HEK293 (cell line): Measurements from ENCODE around the gene TUBD1.
A peak's percentile ranks its signal among the peaks of the same experiment; 100 is the strongest.

Source experiments
- BCL11B ChIP-seq: fragments of 450-650 bp; formaldehyde crosslinking; IDR thresholded peaks from 2 replicates; pipeline ENCODE4 v1.5.1; 2016; ENCODE audit warnings: low read depth, missing biosample characterization, missing genetic modification characterization
- GFI1B ChIP-seq: fragments of 450-650 bp; formaldehyde crosslinking; IDR thresholded peaks from 2 replicates; pipeline ENCODE4 v1.5.1; 2016; ENCODE audit warnings: missing biosample characterization, missing genetic modification characterization
- GLIS1 ChIP-seq: fragments of 450-650 bp; formaldehyde crosslinking; IDR thresholded peaks from 2 replicates; pipeline ENCODE4 v1.5.1; 2016; ENCODE audit warnings: missing biosample characterization, missing genetic modification characterization
- KLF1 ChIP-seq: fragments of 450-650 bp; formaldehyde crosslinking; IDR thresholded peaks from 2 replicates; pipeline ENCODE4 v1.5.1; 2016; ENCODE audit warnings: missing biosample characterization, missing genetic modification characterization
- KLF7 ChIP-seq: fragments of 450-650 bp; formaldehyde crosslinking; IDR thresholded peaks from 2 replicates; pipeline ENCODE4 v1.5.1; 2016; ENCODE audit warnings: missing biosample characterization, missing genetic modification characterization, borderline replicate concordance
- MYNN ChIP-seq: fragments of 450-650 bp; formaldehyde crosslinking; IDR thresholded peaks from 2 replicates; pipeline ENCODE4 v1.5.1; 2016; ENCODE audit warnings: missing biosample characterization, missing genetic modification characterization, borderline replicate concordance
- SP2 ChIP-seq: fragments of 450-650 bp; formaldehyde crosslinking; IDR thresholded peaks from 2 replicates; pipeline ENCODE4 v1.5.1; 2016; ENCODE audit warnings: missing biosample characterization, missing genetic modification characterization
- TRIM28 ChIP-seq: IDR thresholded peaks from 2 replicates; pipeline ENCODE4 v1.6.1; 2011; ENCODE audit warnings: low read length, control low read depth, borderline replicate concordance
- ZFP37 ChIP-seq: fragments of 450-650 bp; formaldehyde crosslinking; IDR thresholded peaks from 2 replicates; pipeline ENCODE4 v1.5.1; 2016; ENCODE audit warnings: missing biosample characterization, missing genetic modification characterization
- ZIC2 ChIP-seq: fragments of 450-650 bp; formaldehyde crosslinking; IDR thresholded peaks from 2 replicates; pipeline ENCODE4 v1.5.1; 2016; ENCODE audit warnings: missing biosample characterization, missing genetic modification characterization
- ZNF214 ChIP-seq: fragments of 450-650 bp; formaldehyde crosslinking; IDR thresholded peaks from 2 replicates; pipeline ENCODE4 v1.5.1; 2017; ENCODE audit warnings: missing biosample characterization, mild to moderate bottlenecking, missing genetic modification characterization, borderline replicate concordance
- ZNF366 ChIP-seq: fragments of 450-650 bp; formaldehyde crosslinking; conservative IDR thresholded peaks from 2 replicates; pipeline ENCODE4 v1.5.1; 2016; ENCODE audit warnings: missing biosample characterization, missing genetic modification characterization
- ZNF394 ChIP-seq: fragments of 450-650 bp; formaldehyde crosslinking; IDR thresholded peaks from 2 replicates; pipeline ENCODE4 v1.5.1; 2016; ENCODE audit warnings: missing biosample characterization, missing genetic modification characterization, mild to moderate bottlenecking, moderate library complexity, borderline replicate concordance
- ZNF416 ChIP-seq: fragments of 450-650 bp; formaldehyde crosslinking; IDR thresholded peaks from 2 replicates; pipeline ENCODE4 v1.5.1; 2016; ENCODE audit warnings: missing biosample characterization, missing genetic modification characterization
- ZNF544 ChIP-seq: fragments of 450-650 bp; formaldehyde crosslinking; IDR thresholded peaks from 2 replicates; pipeline ENCODE4 v1.5.0; 2017; ENCODE audit warnings: missing biosample characterization, missing genetic modification characterization
- ZNF621 ChIP-seq: fragments of 450-650 bp; formaldehyde crosslinking; IDR thresholded peaks from 2 replicates; pipeline ENCODE4 v1.5.1; 2017; ENCODE audit warnings: missing biosample characterization, missing genetic modification characterization
- ZNF623 ChIP-seq: fragments of 450-650 bp; formaldehyde crosslinking; IDR thresholded peaks from 2 replicates; pipeline ENCODE4 v1.5.1; 2016; ENCODE audit warnings: missing biosample characterization, missing genetic modification characterization
- ZNF677 ChIP-seq: fragments of 450-650 bp; IDR thresholded peaks from 2 replicates; pipeline ENCODE4 v1.5.0; 2018; ENCODE audit warnings: missing biosample characterization, mild to moderate bottlenecking, missing genetic modification characterization, moderate library complexity
- ZNF747 ChIP-seq: fragments of 450-650 bp; formaldehyde crosslinking; IDR thresholded peaks from 2 replicates; pipeline ENCODE4 v1.5.1; 2016; ENCODE audit warnings: missing biosample characterization, missing genetic modification characterization
- ZNF777 ChIP-seq: fragments of 450-650 bp; formaldehyde crosslinking; IDR thresholded peaks from 2 replicates; pipeline ENCODE4 v1.5.1; 2017; ENCODE audit warnings: missing biosample characterization, missing genetic modification characterization, borderline replicate concordance
- ZNF843 ChIP-seq: fragments of 450-650 bp; formaldehyde crosslinking; IDR thresholded peaks from 2 replicates; pipeline ENCODE4 v1.5.1; 2016; ENCODE audit warnings: missing biosample characterization, missing genetic modification characterization
- TF ChIP-seq, protein P1 (sequence below): fragments of 450-650 bp; formaldehyde crosslinking; IDR thresholded peaks from 2 replicates; pipeline ENCODE4 v1.5.1; 2016; ENCODE audit warnings: missing biosample characterization, missing genetic modification characterization
- TF ChIP-seq, protein P2 (sequence below): fragments of 450-650 bp; formaldehyde crosslinking; IDR thresholded peaks from 2 replicates; pipeline ENCODE4 v1.5.1; 2017; ENCODE audit warnings: missing biosample characterization, missing genetic modification characterization
- TF ChIP-seq, protein P3 (sequence below): fragments of 450-650 bp; formaldehyde crosslinking; IDR thresholded peaks from 2 replicates; pipeline ENCODE4 v1.5.1; 2016; ENCODE audit warnings: missing biosample characterization, missing genetic modification characterization
- TF ChIP-seq, protein P4 (sequence below): fragments of 450-650 bp; formaldehyde crosslinking; IDR thresholded peaks from 2 replicates; pipeline ENCODE4 v1.5.1; 2016; ENCODE audit warnings: missing biosample characterization, missing genetic modification characterization, borderline replicate concordance
- TF ChIP-seq, protein P5 (sequence below): fragments of 450-650 bp; formaldehyde crosslinking; IDR thresholded peaks from 2 replicates; pipeline ENCODE4 v1.5.1; 2016; ENCODE audit warnings: missing biosample characterization, missing genetic modification characterization, borderline replicate concordance

The TUBD1 gene

DNA sequence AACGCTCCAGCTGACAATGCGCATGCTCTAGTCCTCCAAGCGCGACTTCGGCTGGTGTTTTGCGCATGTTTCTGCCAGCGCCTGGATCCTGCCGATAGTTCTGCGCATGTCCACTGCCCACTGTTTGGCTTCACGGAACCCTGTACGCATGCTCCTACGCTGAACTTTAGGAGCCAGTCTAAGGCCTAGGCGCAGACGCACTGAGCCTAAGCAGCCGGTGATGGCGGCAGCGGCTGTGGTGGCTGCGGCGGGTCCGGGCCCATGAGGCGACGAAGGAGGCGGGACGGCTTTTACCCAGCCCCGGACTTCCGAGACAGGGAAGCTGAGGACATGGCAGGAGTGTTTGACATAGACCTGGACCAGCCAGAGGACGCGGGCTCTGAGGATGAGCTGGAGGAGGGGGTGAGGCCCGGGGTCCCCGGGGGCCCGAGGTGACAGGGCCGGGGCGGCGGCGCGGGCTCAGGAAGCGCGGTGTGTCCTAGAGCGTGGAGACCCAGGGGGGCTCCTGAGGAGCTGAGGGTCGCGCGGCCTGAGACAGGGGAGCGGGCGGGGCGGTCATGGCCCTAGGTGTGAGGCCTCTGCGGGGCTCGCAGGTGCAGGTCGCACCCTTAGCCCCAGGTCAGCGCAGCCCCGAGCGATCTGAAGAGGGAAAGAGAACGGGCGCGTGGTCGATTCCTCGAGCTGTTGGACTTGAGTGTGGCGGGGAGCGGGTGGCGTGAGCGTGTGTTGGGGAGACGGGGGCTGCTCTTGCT, at the start of gene TUBD1, which contains the start of gene RPS6KB1 (continued):
- TF ChIP-seq, protein P1, sequence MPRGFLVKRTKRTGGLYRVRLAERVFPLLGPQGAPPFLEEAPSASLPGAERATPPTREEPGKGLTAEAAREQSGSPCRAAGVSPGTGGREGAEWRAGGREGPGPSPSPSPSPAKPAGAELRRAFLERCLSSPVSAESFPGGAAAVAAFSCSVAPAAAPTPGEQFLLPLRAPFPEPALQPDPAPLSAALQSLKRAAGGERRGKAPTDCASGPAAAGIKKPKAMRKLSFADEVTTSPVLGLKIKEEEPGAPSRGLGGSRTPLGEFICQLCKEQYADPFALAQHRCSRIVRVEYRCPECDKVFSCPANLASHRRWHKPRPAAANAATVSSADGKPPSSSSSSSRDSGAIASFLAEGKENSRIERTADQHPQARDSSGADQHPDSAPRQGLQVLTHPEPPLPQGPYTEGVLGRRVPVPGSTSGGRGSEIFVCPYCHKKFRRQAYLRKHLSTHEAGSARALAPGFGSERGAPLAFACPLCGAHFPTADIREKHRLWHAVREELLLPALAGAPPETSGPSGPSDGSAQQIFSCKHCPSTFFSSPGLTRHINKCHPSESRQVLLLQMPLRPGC (tag by site-specific recombination), result peak; percentile 64; the same call in 1 of the 2 replicates
- TF ChIP-seq, protein P2, sequence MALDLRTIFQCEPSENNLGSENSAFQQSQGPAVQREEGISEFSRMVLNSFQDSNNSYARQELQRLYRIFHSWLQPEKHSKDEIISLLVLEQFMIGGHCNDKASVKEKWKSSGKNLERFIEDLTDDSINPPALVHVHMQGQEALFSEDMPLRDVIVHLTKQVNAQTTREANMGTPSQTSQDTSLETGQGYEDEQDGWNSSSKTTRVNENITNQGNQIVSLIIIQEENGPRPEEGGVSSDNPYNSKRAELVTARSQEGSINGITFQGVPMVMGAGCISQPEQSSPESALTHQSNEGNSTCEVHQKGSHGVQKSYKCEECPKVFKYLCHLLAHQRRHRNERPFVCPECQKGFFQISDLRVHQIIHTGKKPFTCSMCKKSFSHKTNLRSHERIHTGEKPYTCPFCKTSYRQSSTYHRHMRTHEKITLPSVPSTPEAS, result no peak
- no peak for TF ChIP-seq MYNN (tag by site-specific recombination)
- TF ChIP-seq GFI1B (tag by site-specific recombination), result no peak
- no peak for TF ChIP-seq ZNF366 (tag by site-specific recombination)
- TF ChIP-seq BCL11B (tag by site-specific recombination), result no peak
- TF ChIP-seq ZNF394, result no peak
- no peak for TF ChIP-seq ZNF777 (tag by site-specific recombination)
- TF ChIP-seq, protein P3, sequence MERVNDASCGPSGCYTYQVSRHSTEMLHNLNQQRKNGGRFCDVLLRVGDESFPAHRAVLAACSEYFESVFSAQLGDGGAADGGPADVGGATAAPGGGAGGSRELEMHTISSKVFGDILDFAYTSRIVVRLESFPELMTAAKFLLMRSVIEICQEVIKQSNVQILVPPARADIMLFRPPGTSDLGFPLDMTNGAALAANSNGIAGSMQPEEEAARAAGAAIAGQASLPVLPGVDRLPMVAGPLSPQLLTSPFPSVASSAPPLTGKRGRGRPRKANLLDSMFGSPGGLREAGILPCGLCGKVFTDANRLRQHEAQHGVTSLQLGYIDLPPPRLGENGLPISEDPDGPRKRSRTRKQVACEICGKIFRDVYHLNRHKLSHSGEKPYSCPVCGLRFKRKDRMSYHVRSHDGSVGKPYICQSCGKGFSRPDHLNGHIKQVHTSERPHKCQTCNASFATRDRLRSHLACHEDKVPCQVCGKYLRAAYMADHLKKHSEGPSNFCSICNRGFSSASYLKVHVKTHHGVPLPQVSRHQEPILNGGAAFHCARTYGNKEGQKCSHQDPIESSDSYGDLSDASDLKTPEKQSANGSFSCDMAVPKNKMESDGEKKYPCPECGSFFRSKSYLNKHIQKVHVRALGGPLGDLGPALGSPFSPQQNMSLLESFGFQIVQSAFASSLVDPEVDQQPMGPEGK (tag by site-specific recombination), result peak; percentile 78
- no peak for TF ChIP-seq GLIS1
- TF ChIP-seq ZNF621, result no peak
- peak; percentile 51; the same call in 1 of the 2 replicates for TF ChIP-seq ZNF843 (tag by site-specific recombination)
- peak; percentile 87; the same call in 1 of the 2 replicates for TF ChIP-seq ZFP37
- TF ChIP-seq KLF1 (tag by site-specific recombination), result no peak
- no peak for TF ChIP-seq ZNF416
- TF ChIP-seq TRIM28, result no peak
- no peak for TF ChIP-seq KLF7 (tag by site-specific recombination)
- TF ChIP-seq, protein P4, sequence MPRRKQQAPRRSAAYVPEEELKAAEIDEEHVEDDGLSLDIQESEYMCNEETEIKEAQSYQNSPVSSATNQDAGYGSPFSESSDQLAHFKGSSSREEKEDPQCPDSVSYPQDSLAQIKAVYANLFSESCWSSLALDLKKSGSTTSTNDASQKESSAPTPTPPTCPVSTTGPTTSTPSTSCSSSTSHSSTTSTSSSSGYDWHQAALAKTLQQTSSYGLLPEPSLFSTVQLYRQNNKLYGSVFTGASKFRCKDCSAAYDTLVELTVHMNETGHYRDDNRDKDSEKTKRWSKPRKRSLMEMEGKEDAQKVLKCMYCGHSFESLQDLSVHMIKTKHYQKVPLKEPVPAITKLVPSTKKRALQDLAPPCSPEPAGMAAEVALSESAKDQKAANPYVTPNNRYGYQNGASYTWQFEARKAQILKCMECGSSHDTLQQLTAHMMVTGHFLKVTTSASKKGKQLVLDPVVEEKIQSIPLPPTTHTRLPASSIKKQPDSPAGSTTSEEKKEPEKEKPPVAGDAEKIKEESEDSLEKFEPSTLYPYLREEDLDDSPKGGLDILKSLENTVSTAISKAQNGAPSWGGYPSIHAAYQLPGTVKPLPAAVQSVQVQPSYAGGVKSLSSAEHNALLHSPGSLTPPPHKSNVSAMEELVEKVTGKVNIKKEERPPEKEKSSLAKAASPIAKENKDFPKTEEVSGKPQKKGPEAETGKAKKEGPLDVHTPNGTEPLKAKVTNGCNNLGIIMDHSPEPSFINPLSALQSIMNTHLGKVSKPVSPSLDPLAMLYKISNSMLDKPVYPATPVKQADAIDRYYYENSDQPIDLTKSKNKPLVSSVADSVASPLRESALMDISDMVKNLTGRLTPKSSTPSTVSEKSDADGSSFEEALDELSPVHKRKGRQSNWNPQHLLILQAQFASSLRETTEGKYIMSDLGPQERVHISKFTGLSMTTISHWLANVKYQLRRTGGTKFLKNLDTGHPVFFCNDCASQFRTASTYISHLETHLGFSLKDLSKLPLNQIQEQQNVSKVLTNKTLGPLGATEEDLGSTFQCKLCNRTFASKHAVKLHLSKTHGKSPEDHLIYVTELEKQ (tag by site-specific recombination), result peak; percentile 0; the same call in 1 of the 2 replicates
- no peak for TF ChIP-seq ZNF677
- TF ChIP-seq SP2 (tag by site-specific recombination), result peak; percentile 69
- no peak for TF ChIP-seq ZNF747 (tag by site-specific recombination)
- no peak for TF ChIP-seq ZNF214
- TF ChIP-seq ZNF544 (tag by site-specific recombination), result no peak
- no peak for TF ChIP-seq ZNF623 (tag by site-specific recombination)
- TF ChIP-seq, protein P5, sequence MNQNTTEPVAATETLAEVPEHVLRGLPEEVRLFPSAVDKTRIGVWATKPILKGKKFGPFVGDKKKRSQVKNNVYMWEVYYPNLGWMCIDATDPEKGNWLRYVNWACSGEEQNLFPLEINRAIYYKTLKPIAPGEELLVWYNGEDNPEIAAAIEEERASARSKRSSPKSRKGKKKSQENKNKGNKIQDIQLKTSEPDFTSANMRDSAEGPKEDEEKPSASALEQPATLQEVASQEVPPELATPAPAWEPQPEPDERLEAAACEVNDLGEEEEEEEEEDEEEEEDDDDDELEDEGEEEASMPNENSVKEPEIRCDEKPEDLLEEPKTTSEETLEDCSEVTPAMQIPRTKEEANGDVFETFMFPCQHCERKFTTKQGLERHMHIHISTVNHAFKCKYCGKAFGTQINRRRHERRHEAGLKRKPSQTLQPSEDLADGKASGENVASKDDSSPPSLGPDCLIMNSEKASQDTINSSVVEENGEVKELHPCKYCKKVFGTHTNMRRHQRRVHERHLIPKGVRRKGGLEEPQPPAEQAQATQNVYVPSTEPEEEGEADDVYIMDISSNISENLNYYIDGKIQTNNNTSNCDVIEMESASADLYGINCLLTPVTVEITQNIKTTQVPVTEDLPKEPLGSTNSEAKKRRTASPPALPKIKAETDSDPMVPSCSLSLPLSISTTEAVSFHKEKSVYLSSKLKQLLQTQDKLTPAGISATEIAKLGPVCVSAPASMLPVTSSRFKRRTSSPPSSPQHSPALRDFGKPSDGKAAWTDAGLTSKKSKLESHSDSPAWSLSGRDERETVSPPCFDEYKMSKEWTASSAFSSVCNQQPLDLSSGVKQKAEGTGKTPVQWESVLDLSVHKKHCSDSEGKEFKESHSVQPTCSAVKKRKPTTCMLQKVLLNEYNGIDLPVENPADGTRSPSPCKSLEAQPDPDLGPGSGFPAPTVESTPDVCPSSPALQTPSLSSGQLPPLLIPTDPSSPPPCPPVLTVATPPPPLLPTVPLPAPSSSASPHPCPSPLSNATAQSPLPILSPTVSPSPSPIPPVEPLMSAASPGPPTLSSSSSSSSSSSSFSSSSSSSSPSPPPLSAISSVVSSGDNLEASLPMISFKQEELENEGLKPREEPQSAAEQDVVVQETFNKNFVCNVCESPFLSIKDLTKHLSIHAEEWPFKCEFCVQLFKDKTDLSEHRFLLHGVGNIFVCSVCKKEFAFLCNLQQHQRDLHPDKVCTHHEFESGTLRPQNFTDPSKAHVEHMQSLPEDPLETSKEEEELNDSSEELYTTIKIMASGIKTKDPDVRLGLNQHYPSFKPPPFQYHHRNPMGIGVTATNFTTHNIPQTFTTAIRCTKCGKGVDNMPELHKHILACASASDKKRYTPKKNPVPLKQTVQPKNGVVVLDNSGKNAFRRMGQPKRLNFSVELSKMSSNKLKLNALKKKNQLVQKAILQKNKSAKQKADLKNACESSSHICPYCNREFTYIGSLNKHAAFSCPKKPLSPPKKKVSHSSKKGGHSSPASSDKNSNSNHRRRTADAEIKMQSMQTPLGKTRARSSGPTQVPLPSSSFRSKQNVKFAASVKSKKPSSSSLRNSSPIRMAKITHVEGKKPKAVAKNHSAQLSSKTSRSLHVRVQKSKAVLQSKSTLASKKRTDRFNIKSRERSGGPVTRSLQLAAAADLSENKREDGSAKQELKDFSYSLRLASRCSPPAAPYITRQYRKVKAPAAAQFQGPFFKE, result peak; percentile 83; the same call in 1 of the 2 replicates
- peak; percentile 45 for TF ChIP-seq ZIC2
